ENCODE results near the gene TLX3. TPM values are rescaled to one million over a fixed set of nuclear protein-coding genes. Genes with fewer than 3 reads are reported as not detected.

The TLX3 gene
- total RNA-seq, 1 donor from 2014 or later: not detected

DNA sequence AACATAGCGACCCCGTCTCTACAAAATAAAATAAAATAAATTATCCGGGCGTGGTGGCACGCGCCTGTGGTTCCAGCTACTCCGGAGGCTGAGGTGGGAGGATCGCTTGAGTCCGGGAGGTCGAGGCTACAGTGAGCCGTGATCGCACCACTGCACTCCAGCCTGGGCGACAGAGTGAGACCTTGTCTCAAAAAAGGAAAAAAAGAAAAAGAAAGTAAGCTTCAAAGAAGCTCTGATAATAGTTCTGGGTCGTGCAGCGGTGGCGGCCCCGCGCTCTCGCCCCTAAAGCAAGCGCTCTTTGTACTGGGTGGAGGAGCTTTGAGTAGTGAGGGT lies 6.8 kb downstream of the TLX3 start:
- Mint-ChIP-seq H3K36me3 (ENCODE audit: unreplicated experiment) (no peaks in the 10 kb centered on the region), H3K4me1 (ENCODE audit: unreplicated experiment) (peaks cover 32% of the 10 kb centered on the region), H3K4me3 (ENCODE audit: unreplicated experiment) (peak overlapping the region; percentile 51), H3K27ac (ENCODE audit: unreplicated experiment) (no peak overlapping the region), H3K27me3 (ENCODE audit: unreplicated experiment) (peaks cover 81% of the 10 kb centered on the region), H3K9me3 (ENCODE audit: unreplicated experiment) (no peaks in the 10 kb centered on the region)
- DNase-seq (ENCODE audit: extremely low spot score, unreplicated experiment): no peak
- TF ChIP-seq, protein P1, sequence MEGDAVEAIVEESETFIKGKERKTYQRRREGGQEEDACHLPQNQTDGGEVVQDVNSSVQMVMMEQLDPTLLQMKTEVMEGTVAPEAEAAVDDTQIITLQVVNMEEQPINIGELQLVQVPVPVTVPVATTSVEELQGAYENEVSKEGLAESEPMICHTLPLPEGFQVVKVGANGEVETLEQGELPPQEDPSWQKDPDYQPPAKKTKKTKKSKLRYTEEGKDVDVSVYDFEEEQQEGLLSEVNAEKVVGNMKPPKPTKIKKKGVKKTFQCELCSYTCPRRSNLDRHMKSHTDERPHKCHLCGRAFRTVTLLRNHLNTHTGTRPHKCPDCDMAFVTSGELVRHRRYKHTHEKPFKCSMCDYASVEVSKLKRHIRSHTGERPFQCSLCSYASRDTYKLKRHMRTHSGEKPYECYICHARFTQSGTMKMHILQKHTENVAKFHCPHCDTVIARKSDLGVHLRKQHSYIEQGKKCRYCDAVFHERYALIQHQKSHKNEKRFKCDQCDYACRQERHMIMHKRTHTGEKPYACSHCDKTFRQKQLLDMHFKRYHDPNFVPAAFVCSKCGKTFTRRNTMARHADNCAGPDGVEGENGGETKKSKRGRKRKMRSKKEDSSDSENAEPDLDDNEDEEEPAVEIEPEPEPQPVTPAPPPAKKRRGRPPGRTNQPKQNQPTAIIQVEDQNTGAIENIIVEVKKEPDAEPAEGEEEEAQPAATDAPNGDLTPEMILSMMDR (IDR thresholded peaks at IDR 0.05): no peak

DNA sequence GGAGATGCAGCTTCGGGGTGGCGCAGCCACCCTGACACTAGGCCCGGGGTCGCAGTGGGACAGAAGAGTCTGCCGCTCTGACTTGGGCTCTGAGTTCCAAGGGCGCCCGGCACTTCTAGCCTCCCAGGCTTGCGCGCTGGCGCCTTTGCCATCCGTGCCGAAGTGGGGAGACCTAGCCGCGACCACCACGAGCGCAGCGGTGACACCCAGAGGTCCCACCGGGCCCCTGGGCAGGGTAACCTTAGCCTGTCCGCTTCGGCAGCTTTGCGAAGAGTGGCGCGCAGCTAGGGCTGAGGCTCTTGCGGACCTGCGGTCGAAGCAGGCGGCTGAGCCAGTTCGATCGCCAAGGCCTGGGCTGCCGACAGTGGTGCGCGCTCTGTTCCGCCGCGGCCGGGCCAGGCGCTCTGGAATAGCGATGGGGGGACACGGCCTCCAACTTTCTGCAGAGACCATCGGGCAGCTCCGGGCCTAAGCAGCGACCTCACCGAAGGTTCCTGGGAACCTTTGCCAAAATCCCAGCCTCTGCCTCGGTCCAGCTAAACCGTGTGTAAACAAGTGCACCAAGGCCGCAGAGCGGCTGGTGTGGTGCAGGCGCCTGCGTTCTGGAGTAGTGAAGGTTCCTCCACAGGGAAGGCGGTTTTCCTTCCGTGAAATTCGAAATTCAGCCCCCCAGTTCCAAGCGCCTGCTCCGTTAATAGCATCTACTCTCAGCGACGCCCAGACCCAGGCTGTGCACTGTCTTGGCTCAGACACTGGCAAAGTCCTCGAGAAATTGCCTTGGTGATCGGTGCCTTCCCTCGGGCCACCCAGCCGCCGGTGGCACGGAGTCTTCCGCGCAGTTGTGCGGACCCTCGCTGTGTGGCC lies 7.4 kb downstream of the TLX3 start:
- Mint-ChIP-seq H3K4me3 (ENCODE audit: unreplicated experiment) (peak overlapping the region; percentile 51), H3K36me3 (ENCODE audit: unreplicated experiment) (no peaks in the 10 kb centered on the region), H3K27ac (ENCODE audit: unreplicated experiment) (no peak overlapping the region), H3K9me3 (ENCODE audit: unreplicated experiment) (no peaks in the 10 kb centered on the region), H3K27me3 (ENCODE audit: unreplicated experiment) (peaks cover 83% of the 10 kb centered on the region), H3K4me1 (ENCODE audit: unreplicated experiment) (peaks cover 29% of the 10 kb centered on the region)
- DNase-seq (ENCODE audit: extremely low spot score, unreplicated experiment): no peak
- TF ChIP-seq, protein P1 (IDR thresholded peaks at IDR 0.05): no peak

GRCh38 chr5:171317230-171317629 lies 8.2 kb downstream of the TLX3 start:
- DNase-seq (ENCODE audit: extremely low spot score, unreplicated experiment): no peak
- H3K27ac Mint-ChIP-seq (ENCODE audit: unreplicated experiment): no peak overlapping the region
- H3K4me3 Mint-ChIP-seq (ENCODE audit: unreplicated experiment): no peak overlapping the region
- H3K27me3 Mint-ChIP-seq (ENCODE audit: unreplicated experiment): peaks cover 91% of the 10 kb centered on the region
- no peaks in the 10 kb centered on the region for H3K9me3 Mint-ChIP-seq (ENCODE audit: unreplicated experiment)
- H3K36me3 Mint-ChIP-seq (ENCODE audit: unreplicated experiment): no peaks in the 10 kb centered on the region
- TF ChIP-seq, protein P1 (IDR thresholded peaks at IDR 0.05): no peak
- peaks cover 29% of the 10 kb centered on the region for H3K4me1 Mint-ChIP-seq (ENCODE audit: unreplicated experiment)

DNA sequence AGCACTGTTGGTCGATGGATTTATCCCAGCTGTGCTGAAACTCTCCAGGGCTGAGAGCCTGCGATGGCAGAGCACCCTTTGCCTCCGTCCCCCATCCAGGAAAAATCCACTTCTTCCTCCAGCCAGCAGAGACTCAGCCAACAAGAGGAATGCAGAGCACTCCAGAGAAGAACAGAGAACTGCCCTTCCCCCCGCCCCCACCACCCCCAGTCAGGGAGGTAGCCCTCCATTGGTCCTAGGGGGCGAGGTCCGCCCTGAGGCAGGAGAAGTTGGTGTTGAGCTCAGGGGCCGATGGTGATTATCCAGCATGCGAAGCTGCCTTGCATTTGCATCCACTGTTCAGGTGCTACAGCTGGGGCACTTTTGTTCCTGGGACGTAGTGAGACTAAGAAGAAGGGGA lies 9.0 kb downstream of the TLX3 start:
- DNase-seq (ENCODE audit: extremely low spot score, unreplicated experiment): no peak
- H3K27me3 Mint-ChIP-seq (ENCODE audit: unreplicated experiment): peaks cover 92% of the 10 kb centered on the region
- H3K4me3 Mint-ChIP-seq (ENCODE audit: unreplicated experiment): no peak overlapping the region

DNA sequence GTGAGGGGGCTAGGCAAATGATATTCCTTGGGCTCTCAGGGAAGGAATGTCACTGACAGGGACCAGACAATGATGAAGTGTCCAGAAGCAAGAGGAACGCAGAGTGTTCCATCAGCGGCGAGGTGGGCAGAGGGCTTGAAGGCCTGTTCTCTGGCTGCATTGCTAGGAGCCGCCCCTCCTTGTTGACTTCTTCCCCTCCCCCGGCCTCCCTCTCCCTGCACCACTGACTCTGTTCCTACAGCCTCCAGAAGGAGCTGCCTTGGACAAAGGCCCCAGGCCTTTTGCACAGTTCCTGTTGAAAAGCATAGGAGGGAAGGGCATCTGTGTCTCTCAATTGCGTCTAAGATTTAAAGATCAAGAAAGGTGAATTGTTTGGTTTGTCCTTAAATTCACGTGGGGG lies 12.4 kb downstream of the TLX3 start:
- no peak overlapping the region for H3K27ac Mint-ChIP-seq (ENCODE audit: unreplicated experiment)
- no peaks in the 10 kb centered on the region for H3K36me3 Mint-ChIP-seq (ENCODE audit: unreplicated experiment)
- no peaks in the 10 kb centered on the region for H3K9me3 Mint-ChIP-seq (ENCODE audit: unreplicated experiment)
- no peak for DNase-seq (ENCODE audit: extremely low spot score, unreplicated experiment)
- no peak overlapping the region for H3K4me3 Mint-ChIP-seq (ENCODE audit: unreplicated experiment)
- TF ChIP-seq, protein P1 (IDR thresholded peaks at IDR 0.05): no peak
- H3K27me3 Mint-ChIP-seq (ENCODE audit: unreplicated experiment): peaks cover 92% of the 10 kb centered on the region
- peaks cover 7% of the 10 kb centered on the region for H3K4me1 Mint-ChIP-seq (ENCODE audit: unreplicated experiment)

More for the DNA sequence above, 9.0 kb downstream of the TLX3 start:
- no peak overlapping the region for H3K27ac Mint-ChIP-seq (ENCODE audit: unreplicated experiment)
- H3K36me3 Mint-ChIP-seq (ENCODE audit: unreplicated experiment): no peaks in the 10 kb centered on the region
- H3K4me1 Mint-ChIP-seq (ENCODE audit: unreplicated experiment): peaks cover 22% of the 10 kb centered on the region
- H3K9me3 Mint-ChIP-seq (ENCODE audit: unreplicated experiment): no peaks in the 10 kb centered on the region
- TF ChIP-seq, protein P1 (IDR thresholded peaks at IDR 0.05): no peak

Measured in osteocyte (in vitro differentiated cells).